ENCODE results near the gene CPTP. TPM values are rescaled to one million over a fixed set of nuclear protein-coding genes. Genes with fewer than 3 reads are reported as not detected.

Gene CPTP
- total and polyA plus RNA-seq, 2 of the 13 experiments (the other 11 are each of a cell fraction or from before 2014, with no cell fraction given): 5.5 to 9.3 TPM

DNA sequence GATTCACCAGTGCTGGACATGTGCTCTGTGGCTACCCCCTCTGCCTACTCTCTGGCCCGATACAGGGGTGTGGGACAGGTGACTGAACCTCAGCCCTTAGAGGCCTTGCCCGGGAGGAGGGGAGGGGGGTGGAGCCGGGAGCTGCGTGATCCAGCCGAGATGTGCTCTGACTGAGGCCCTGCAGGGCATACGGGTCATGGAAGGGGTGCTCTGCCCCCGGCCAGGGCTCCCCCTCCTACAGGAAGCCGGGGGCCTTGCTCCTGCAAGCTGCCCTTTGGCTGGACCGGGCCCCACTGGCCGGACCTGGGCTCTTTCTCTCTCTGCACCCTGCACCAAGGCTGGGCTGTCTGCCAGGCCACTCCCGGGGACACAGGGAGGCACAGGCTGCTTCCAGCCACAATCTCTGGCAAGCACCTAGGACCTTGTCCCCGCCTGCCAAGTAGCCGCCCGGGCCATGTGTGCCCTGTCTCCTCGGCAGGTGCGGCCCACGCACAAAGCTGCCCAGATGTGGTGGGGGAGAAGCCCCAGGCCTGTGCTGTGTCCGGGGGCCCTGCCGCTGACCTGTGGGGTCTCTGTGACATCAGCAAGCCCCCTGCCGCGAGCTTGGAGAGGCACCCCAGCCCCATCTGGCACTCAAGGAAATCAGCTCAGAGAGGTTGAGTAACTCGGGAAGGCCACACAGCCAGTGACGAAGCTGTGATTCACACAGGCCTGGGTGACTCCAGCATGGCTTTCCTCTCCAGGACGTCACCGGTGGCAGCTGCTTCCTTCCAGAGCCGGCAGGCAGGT lies 42.9 kb upstream of the CPTP start (continued):
- TF ChIP-seq, protein P1, sequence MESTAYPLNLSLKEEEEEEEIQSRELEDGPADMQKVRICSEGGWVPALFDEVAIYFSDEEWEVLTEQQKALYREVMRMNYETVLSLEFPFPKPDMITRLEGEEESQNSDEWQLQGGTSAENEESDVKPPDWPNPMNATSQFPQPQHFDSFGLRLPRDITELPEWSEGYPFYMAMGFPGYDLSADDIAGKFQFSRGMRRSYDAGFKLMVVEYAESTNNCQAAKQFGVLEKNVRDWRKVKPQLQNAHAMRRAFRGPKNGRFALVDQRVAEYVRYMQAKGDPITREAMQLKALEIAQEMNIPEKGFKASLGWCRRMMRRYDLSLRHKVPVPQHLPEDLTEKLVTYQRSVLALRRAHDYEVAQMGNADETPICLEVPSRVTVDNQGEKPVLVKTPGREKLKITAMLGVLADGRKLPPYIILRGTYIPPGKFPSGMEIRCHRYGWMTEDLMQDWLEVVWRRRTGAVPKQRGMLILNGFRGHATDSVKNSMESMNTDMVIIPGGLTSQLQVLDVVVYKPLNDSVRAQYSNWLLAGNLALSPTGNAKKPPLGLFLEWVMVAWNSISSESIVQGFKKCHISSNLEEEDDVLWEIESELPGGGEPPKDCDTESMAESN (CRISPR knock-in tag; conservative IDR thresholded peaks at IDR 0.05): peak; percentile 49
- TF ChIP-seq ZBTB38 (CRISPR knock-in tag; IDR thresholded peaks at IDR 0.05) (no peak; the same call in 1 of the 2 replicates), POLR2AphosphoS2 (IDR thresholded peaks at IDR 0.05; ENCODE audit: low read depth, low read length) (no peak), CENPT (CRISPR knock-in tag; IDR thresholded peaks at IDR 0.05; ENCODE audit: low read depth) (no peak), MXD4 (CRISPR knock-in tag; IDR thresholded peaks at IDR 0.05) (peak; percentile 30; the same call in 1 of the 2 replicates), ZNF501 (CRISPR knock-in tag; IDR thresholded peaks at IDR 0.05) (peak; percentile 62; the same call in 1 of the 2 replicates), ZNF101 (CRISPR knock-in tag; IDR thresholded peaks at IDR 0.05; ENCODE audit: borderline replicate concordance, low read depth) (no peak), FOXO1 (CRISPR knock-in tag; IDR thresholded peaks at IDR 0.05) (no peak), ATF1 (CRISPR knock-in tag; IDR thresholded peaks at IDR 0.05) (no peak), CBFB (CRISPR knock-in tag; IDR thresholded peaks at IDR 0.05) (peak; percentile 58; the same call in 1 of the 2 replicates), PPARG (CRISPR knock-in tag; conservative IDR thresholded peaks at IDR 0.05) (peak; percentile 56; the same call in 1 of the 2 replicates)
- TF ChIP-seq, protein P2, sequence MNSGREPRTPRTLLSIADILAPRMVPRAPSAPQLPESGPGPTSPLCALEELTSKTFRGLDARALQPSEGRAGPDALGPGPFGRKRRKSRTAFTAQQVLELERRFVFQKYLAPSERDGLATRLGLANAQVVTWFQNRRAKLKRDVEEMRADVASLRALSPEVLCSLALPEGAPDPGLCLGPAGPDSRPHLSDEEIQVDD (CRISPR knock-in tag; IDR thresholded peaks at IDR 0.05; ENCODE audit: borderline replicate concordance): no peak
- TF ChIP-seq, protein P3, sequence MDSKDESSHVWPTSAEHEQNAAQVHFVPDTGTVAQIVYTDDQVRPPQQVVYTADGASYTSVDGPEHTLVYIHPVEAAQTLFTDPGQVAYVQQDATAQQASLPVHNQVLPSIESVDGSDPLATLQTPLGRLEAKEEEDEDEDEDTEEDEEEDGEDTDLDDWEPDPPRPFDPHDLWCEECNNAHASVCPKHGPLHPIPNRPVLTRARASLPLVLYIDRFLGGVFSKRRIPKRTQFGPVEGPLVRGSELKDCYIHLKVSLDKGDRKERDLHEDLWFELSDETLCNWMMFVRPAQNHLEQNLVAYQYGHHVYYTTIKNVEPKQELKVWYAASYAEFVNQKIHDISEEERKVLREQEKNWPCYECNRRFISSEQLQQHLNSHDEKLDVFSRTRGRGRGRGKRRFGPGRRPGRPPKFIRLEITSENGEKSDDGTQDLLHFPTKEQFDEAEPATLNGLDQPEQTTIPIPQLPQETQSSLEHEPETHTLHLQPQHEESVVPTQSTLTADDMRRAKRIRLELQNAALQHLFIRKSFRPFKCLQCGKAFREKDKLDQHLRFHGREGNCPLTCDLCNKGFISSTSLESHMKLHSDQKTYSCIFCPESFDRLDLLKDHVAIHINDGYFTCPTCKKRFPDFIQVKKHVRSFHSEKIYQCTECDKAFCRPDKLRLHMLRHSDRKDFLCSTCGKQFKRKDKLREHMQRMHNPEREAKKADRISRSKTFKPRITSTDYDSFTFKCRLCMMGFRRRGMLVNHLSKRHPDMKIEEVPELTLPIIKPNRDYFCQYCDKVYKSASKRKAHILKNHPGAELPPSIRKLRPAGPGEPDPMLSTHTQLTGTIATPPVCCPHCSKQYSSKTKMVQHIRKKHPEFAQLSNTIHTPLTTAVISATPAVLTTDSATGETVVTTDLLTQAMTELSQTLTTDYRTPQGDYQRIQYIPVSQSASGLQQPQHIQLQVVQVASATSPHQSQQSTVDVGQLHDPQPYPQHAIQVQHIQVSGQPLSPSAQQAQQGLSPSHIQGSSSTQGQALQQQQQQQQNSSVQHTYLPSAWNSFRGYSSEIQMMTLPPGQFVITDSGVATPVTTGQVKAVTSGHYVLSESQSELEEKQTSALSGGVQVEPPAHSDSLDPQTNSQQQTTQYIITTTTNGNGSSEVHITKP (CRISPR knock-in tag; IDR thresholded peaks at IDR 0.05; ENCODE audit: low read depth): no peak
- TF ChIP-seq, protein P4, sequence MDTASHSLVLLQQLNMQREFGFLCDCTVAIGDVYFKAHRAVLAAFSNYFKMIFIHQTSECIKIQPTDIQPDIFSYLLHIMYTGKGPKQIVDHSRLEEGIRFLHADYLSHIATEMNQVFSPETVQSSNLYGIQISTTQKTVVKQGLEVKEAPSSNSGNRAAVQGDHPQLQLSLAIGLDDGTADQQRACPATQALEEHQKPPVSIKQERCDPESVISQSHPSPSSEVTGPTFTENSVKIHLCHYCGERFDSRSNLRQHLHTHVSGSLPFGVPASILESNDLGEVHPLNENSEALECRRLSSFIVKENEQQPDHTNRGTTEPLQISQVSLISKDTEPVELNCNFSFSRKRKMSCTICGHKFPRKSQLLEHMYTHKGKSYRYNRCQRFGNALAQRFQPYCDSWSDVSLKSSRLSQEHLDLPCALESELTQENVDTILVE (CRISPR knock-in tag; IDR thresholded peaks at IDR 0.05): no peak
- TF ChIP-seq, protein P5, sequence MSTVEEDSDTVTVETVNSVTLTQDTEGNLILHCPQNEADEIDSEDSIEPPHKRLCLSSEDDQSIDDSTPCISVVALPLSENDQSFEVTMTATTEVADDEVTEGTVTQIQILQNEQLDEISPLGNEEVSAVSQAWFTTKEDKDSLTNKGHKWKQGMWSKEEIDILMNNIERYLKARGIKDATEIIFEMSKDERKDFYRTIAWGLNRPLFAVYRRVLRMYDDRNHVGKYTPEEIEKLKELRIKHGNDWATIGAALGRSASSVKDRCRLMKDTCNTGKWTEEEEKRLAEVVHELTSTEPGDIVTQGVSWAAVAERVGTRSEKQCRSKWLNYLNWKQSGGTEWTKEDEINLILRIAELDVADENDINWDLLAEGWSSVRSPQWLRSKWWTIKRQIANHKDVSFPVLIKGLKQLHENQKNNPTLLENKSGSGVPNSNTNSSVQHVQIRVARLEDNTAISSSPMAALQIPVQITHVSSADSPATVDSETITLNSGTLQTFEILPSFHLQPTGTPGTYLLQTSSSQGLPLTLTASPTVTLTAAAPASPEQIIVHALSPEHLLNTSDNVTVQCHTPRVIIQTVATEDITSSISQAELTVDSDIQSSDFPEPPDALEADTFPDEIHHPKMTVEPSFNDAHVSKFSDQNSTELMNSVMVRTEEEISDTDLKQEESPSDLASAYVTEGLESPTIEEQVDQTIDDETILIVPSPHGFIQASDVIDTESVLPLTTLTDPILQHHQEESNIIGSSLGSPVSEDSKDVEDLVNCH (CRISPR knock-in tag; IDR thresholded peaks at IDR 0.05): no peak
- TF ChIP-seq, protein P6, sequence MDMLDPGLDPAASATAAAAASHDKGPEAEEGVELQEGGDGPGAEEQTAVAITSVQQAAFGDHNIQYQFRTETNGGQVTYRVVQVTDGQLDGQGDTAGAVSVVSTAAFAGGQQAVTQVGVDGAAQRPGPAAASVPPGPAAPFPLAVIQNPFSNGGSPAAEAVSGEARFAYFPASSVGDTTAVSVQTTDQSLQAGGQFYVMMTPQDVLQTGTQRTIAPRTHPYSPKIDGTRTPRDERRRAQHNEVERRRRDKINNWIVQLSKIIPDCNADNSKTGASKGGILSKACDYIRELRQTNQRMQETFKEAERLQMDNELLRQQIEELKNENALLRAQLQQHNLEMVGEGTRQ (IDR thresholded peaks at IDR 0.05; ENCODE audit: low read depth, low read length): no peak
- TF ChIP-seq, protein P6 (CRISPR knock-in tag; IDR thresholded peaks at IDR 0.05; ENCODE audit: borderline replicate concordance): peak; percentile 37; the same call in 1 of the 2 replicates
